ENCODE data around the gene JTB.
"Not testable (repeated sequence)": the region's sequence is repeated elsewhere in the genome, so short reads cannot be mapped to it uniquely, and the experiment has no call there.

Gene JTB

GRCh38 chr1:153981735-153982134 is 4.3 kb upstream of the JTB start:
- peak in 2 of 10 donors; percentile 17 to 33 for DNase-seq
- intact Hi-C loops (cut with DNase I) = not testable (repeated sequence)

- intact Hi-C loops (cut with DNase I) = not testable (repeated sequence)
- peak in 1 of 10 donors; percentile 13 for DNase-seq
Observed at GRCh38 chr1:153979091-153979490, 1.6 kb upstream of the JTB start.

- peak in 1 of 10 donors; percentile 7 for DNase-seq
- intact Hi-C loops (cut with DNase I) = no loop called here
Observed at GRCh38 chr1:153978274-153978909, 918 bp upstream of the JTB start.

GRCh38 chr1:153976819-153977249 is 640 bp downstream of the JTB start:
- peak in 1 of 10 donors; percentile 47 for DNase-seq
- intact Hi-C loops (cut with DNase I) = no loop called here

GRCh38 chr1:153973525-153973924 is 3.9 kb downstream of the JTB start:
- no peak for DNase-seq
- intact Hi-C loops (cut with DNase I) = no loop called here

- peak in 1 of 10 donors; percentile 4 for DNase-seq
- intact Hi-C loops (cut with DNase I) = no loop called here
Observed at GRCh38 chr1:153973071-153973470, 4.4 kb downstream of the JTB start.

- DNase-seq = peak in 1 of 10 donors; percentile 43
- intact Hi-C loops (cut with DNase I) = no loop called here
Observed at GRCh38 chr1:153970346-153970745, 7.1 kb downstream of the JTB start.

GRCh38 chr1:153968972-153969371 is 8.5 kb downstream of the JTB start:
- intact Hi-C loops (cut with DNase I) = no loop called here
- DNase-seq = peak in 1 of 10 donors; percentile 21

- peak in 1 of 10 donors; percentile 80 for DNase-seq
- intact Hi-C loops (cut with DNase I) = no loop called here
Observed at GRCh38 chr1:153968408-153968807, 9.1 kb downstream of the JTB start.

GRCh38 chr1:153968000-153968363 is 9.5 kb downstream of the JTB start:
- DNase-seq = peak in 2 of 10 donors; percentile 36 to 70
- intact Hi-C loops (cut with DNase I) = no loop called here

- peak; percentile 82 to 99 (median 90) for DNase-seq
- intact Hi-C loops (cut with DNase I) = no loop called here
Observed at GRCh38 chr1:153967107-153967999, 10.1 kb downstream of the JTB start, which contains the start of gene CREB3L4. Gene CREB3L4, plus strand, starts transcription at chr1:153967902. Its CDS starts 624 bp downstream, at chr1:153968526.

GRCh38 chr1:153963850-153964331 is 13.6 kb downstream of the JTB start:
- peak in 3 of 10 donors; percentile 10 to 86 (median 80) for DNase-seq
- intact Hi-C loops (cut with DNase I) = no loop called here

GRCh38 chr1:153963030-153963849 is 14.2 kb downstream of the JTB start, which contains the start of gene SLC39A1:
Gene SLC39A1, minus strand, starts transcription at chr1:153963537. Its CDS starts 822 bp downstream, at chr1:153962715.
- peak; percentile 96 to 100 (median 99) for DNase-seq
- intact Hi-C loops (cut with DNase I) = no loop called here

GRCh38 chr1:153962088-153963029 is 15.1 kb downstream of the JTB start:
- DNase-seq = peak in 1 of 10 donors; percentile 83
- intact Hi-C loops (cut with DNase I) = no loop called here

GRCh38 chr1:153961421-153961820 is 16.1 kb downstream of the JTB start:
- no peak for DNase-seq
- intact Hi-C loops (cut with DNase I) = no loop called here

GRCh38 chr1:153960206-153960605 is 17.3 kb downstream of the JTB start:
- DNase-seq = peak in 1 of 10 donors; percentile 79
- intact Hi-C loops (cut with DNase I) = no loop called here

- DNase-seq = peak in 1 of 10 donors; percentile 32
- intact Hi-C loops (cut with DNase I) = no loop called here
Observed at GRCh38 chr1:153959454-153959853, 18.0 kb downstream of the JTB start.

GRCh38 chr1:153958961-153959260 is 18.6 kb downstream of the JTB start:
- DNase-seq = no peak
- intact Hi-C loops (cut with DNase I) = loop anchor here (1.0 kb wide), 1 partner anchor 13 kb away; the partner anchor contains the start of gene DENND4B
